ENCODE data around the gene ARMC8.

Gene ARMC8

GRCh38 chr3:138197524-138197923 is 10.4 kb downstream of the ARMC8 start:
- no peak for DNase-seq (ENCODE audit: low read depth in 2 of 2)

- DNase-seq (ENCODE audit: low read depth in 2 of 2): no peak
Observed at GRCh38 chr3:138199851-138200250, 12.8 kb downstream of the ARMC8 start.

GRCh38 chr3:138200424-138200823 is 13.3 kb downstream of the ARMC8 start:
- no peak for DNase-seq (ENCODE audit: low read depth in 2 of 2)

- no peak for DNase-seq (ENCODE audit: low read depth in 2 of 2)
Observed at GRCh38 chr3:138202945-138203701, 16.0 kb downstream of the ARMC8 start.

- DNase-seq (ENCODE audit: low read depth in 2 of 2): no peak
Observed at GRCh38 chr3:138203938-138204337, 16.8 kb downstream of the ARMC8 start.

GRCh38 chr3:138205527-138205926 is 18.4 kb downstream of the ARMC8 start:
- DNase-seq (ENCODE audit: low read depth in 2 of 2): no peak

- no peak for DNase-seq (ENCODE audit: low read depth in 2 of 2)
Observed at GRCh38 chr3:138206196-138206595, 19.1 kb downstream of the ARMC8 start.

GRCh38 chr3:138210528-138210927 is 23.4 kb downstream of the ARMC8 start:
- no peak for DNase-seq (ENCODE audit: low read depth in 2 of 2)

DNA sequence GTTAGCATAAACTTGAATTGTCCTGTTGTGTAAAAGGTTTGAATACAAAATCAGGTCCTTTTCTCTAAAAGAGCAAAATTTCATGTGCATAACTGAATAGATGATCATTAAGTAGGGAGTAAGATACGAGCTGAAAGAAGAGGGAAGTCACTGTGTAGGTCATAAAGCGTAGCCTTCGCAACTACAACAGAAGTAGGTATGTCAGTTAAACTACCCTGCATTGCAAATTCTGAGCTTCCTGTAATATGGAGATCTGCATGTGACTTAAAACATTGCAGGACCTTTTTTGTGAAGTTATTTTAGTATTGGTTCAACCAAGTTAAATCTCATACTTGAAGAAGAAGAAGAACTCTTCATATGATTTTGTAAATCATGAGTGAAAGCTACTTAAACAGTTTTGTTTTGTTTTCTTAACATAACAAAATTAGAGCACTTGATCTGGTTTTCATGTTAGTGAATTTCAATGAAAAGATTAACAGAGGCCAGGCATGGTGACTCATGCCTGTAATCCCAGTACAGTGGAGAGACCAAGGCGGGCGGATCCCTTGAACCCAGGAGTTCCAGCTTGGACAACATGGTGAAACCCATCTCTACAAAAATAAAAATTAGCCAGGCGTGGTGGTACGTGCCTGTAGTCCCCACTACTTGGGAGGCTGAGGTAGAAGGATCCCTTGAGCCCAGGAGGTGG is 26.4 kb downstream of the ARMC8 start:
- no peak for DNase-seq (ENCODE audit: low read depth in 2 of 2)

DNA sequence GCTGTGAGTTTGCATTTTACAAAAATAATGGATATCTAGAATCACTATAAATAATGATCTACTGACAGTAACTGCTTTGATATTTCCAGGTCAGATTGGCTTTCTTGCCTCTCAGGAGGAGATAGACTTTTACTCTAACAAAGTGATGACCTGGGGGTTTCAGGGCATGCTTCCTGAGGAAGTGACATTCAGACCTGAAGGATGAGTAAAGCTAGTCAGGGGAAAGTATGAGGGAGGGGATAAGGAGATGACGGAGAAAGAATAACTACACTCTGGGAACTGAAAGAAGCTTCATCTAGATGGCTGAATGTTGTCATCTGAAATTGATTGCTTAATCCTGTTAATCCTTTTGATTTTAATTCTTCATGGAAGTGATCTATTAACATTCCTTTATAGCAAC is 32.2 kb downstream of the ARMC8 start:
- DNase-seq (ENCODE audit: low read depth in 2 of 2): no peak

DNA sequence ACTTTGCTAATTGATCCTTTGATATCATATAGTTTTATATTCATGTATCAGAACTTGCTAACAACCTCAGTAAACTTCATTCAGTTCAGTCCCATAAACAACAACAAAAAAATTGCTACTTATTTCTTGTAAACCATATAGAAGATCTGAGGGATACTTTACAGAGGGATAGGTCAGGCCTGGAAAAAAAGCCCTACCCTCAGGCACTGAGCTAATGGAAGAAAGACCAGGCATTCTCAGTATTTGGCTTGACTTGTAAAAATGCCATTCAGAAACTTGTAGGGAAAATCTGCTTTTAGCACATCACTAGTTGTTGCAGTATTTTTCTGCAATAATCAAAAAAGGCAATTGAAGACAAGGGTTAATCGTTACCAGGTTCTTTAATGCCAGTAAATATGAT is 33.1 kb downstream of the ARMC8 start:
- DNase-seq (ENCODE audit: low read depth in 2 of 2): no peak

DNA sequence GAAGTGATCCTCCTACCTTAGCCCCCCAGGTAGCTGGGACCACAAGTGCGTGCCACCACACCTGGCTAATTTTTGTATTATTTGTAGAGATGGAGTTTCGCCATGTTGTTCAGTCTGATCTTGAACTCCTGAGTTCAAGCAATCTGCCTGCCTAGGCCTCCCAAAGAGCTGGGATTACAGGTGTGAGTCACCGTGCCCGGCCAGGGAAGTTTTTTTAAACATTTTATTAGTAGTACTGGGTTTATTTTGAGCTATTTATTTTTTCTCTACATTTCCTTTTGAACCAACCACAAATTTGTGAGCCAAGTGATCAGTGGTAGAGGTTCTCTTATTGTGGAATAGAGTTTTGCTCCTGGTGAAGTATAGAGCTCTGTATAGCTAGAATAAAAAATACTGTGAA is 33.7 kb downstream of the ARMC8 start:
- no peak for DNase-seq (ENCODE audit: low read depth in 2 of 2)

DNA sequence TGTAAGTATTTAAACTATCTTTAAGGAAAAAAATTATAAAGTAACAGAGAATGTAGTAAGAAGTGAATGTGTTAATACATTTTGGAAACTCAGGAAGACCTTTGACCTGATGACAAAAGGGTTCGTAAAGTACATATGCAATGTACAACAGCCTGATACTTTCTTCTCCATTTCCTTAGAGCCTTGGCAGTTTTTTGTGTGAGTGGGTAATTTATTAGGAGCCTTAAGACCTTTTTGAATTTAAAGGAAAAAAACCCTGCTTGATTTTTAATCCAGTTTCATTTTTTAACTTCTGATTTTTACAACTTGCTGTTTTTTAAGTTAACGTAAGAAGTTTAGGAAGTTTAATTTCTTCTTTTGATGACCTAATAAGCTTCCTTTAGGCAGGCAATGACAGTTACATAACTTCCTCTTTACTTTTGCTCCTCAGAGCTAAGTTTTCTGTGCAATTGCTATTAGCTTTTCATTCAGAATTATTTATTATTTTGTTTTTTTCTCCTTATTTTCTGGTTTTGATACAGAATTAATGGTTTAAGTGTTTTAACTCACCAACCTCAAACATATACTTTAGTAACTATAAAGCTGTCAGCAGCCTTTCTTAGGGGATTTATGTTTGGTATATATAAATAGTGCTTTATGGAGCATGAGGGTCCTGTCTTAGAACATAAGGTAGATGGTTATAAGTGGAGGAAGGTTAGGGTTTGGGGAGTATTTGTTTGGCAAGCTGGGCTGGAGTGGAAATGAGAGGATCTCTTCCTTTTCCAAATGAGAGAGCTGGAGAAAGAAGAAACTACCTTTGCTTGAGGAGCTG is 35.2 kb downstream of the ARMC8 start:
- no peak for DNase-seq (ENCODE audit: low read depth in 2 of 2)

- DNase-seq (ENCODE audit: low read depth in 2 of 2): no peak
Observed at GRCh38 chr3:138222942-138223287, 35.8 kb downstream of the ARMC8 start.

DNA sequence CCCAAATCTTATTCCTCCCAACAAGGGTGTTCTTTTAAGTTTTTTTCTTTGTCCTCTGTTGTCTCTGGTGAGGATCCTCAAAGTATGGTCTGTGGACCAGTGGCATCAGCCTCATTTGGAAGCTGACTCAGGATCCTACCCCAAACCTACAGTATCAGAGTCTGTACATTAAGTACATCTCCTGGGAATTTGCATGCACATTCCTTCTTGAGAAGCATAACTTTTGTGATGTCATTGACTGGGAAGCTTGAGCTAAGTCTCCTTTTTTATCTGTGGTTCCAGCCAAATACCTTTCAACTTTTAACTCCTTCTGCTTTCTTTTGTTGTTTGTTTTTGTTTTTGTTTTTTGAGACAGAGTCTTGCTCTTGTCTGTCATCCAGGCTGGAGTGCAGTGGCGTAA is 40.5 kb downstream of the ARMC8 start:
- no peak for DNase-seq (ENCODE audit: low read depth in 2 of 2)

- DNase-seq (ENCODE audit: low read depth in 2 of 2): no peak
Observed at GRCh38 chr3:138230525-138230924, 43.4 kb downstream of the ARMC8 start.

GRCh38 chr3:138232705-138233364 is 45.7 kb downstream of the ARMC8 start:
- DNase-seq (ENCODE audit: low read depth in 2 of 2): no peak

GRCh38 chr3:138234401-138235179 is 47.5 kb downstream of the ARMC8 start:
- DNase-seq (ENCODE audit: low read depth in 2 of 2): no peak

DNA sequence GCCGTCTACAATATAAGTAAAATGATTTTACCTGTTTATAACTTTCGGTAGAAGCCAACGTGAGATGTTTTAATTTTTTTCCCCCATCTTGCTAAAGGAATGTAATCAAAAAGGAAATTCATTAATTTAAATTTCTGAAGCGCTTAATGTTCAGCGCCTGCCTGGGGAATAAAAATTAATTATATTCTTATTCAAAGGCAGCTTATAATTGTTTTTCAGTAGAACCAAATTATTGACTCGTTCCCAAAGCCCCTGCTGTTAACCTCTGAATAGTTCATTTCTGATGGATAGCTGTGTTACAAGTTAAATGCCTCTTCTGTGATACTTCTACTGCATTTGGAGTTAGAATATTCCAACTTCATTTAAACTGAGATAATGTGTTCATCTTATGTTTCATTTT is 51.6 kb downstream of the ARMC8 start:
- DNase-seq (ENCODE audit: low read depth in 2 of 2): no peak

DNA sequence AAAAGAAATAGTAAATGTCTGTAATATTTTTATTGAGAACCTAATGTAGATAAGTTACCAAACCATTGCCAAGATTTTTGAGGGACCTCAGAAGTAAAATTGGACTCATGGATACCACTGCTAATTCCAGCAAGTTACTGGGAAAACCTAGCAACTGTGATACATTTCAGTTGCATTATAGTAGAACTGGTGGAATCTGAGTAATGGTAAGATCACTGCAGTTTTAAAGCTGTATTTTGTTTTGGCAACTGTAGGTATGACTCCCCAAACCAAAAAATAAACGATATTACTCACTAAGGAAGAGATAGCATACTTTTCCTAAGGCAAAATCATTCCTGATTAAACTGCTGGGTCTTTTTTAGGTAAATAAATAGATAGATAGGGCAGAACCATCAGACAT is 54.0 kb downstream of the ARMC8 start:
- no peak for DNase-seq (ENCODE audit: low read depth in 2 of 2)

DNA sequence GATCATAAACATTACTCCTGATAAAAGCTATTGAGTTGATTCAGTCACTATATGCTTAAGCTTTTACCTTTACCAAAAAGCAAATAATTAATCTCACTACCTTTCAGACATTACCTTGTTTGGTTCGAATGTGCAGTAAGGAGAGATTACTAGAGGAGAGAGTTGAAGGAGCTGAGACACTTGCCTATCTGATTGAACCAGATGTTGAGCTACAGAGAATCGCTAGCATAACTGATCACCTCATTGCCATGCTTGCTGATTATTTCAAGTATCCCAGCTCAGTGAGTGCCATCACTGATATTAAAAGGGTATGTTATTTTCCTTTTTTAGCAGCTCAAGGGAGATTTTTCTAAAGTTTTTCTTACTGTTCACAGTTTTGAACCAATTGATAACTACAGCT is 54.6 kb downstream of the ARMC8 start:
- DNase-seq (ENCODE audit: low read depth in 2 of 2): no peak

Measured in stimulated activated CD4-positive, alpha-beta T cell treated with anti-CD3 and anti-CD28 coated beads, Interleukin-1b, Interleukin-23, amount 100 ng/mL, for 4 hours (primary cell).